H9 (cell line): ENCODE data around the gene SYNE3. TPM values are rescaled to one million over a fixed set of nuclear protein-coding genes. Genes with fewer than 3 reads are reported as not detected.
A peak's percentile ranks its signal among the peaks of the same experiment; 100 is the strongest.

Source experiments
- DNase-seq: peaks from one replicate; pipeline ENCODE4 v3.0.0-alpha.2; 2017
- H2AFZ ChIP-seq: one replicate; pipeline ENCODE4 v1.6.1; 2013; ENCODE audit warnings: mild to moderate bottlenecking, low read length, control low read depth, moderate library complexity
- H2AK5ac ChIP-seq: 2 replicates; pipeline ENCODE4 v1.6.1; 2013; ENCODE audit warnings: low read length, control low read depth, mixed read lengths; ENCODE audit not compliant: insufficient read length
- H2BK120ac ChIP-seq: one replicate; pipeline ENCODE4 v1.6.1; 2013; ENCODE audit warnings: low read depth, mild to moderate bottlenecking, low read length, control low read depth, inconsistent platforms; ENCODE audit not compliant: poor library complexity, severe bottlenecking
- H2BK12ac ChIP-seq: 2 replicates; pipeline ENCODE4 v1.6.1; 2013; ENCODE audit warnings: low read length, control low read depth, mixed read lengths, low read depth; ENCODE audit not compliant: insufficient read length
- H2BK15ac ChIP-seq: 2 replicates; pipeline ENCODE4 v1.6.1; 2013; ENCODE audit warnings: low read depth, low read length, control low read depth
- H2BK20ac ChIP-seq: one replicate; pipeline ENCODE4 v1.6.1; 2013; ENCODE audit warnings: low read depth, mild to moderate bottlenecking, low read length, control low read depth, inconsistent platforms; ENCODE audit not compliant: poor library complexity, severe bottlenecking
- H2BK5ac ChIP-seq: 2 replicates; pipeline ENCODE4 v1.6.1; 2013; ENCODE audit warnings: low read length, control low read depth, mixed read lengths; ENCODE audit not compliant: insufficient read length
- H3K14ac ChIP-seq: 2 replicates; pipeline ENCODE4 v1.6.1; 2013; ENCODE audit warnings: low read length, control low read depth; ENCODE audit not compliant: insufficient read depth
- H3K18ac ChIP-seq: 2 replicates; pipeline ENCODE4 v1.6.1; 2013; ENCODE audit warnings: low read depth, mild to moderate bottlenecking, mixed read lengths, low read length, control low read depth; ENCODE audit not compliant: insufficient read length
- H3K23ac ChIP-seq: 2 replicates; pipeline ENCODE4 v1.6.1; 2013; ENCODE audit warnings: low read length, control low read depth, mixed read lengths, low read depth; ENCODE audit not compliant: insufficient read length
- H3K23me2 ChIP-seq: 2 replicates; pipeline ENCODE4 v1.6.1; 2013; ENCODE audit warnings: low read depth, mild to moderate bottlenecking, mixed read lengths, low read length, control low read depth; ENCODE audit not compliant: insufficient read length, poor library complexity, severe bottlenecking
- H3K27ac ChIP-seq: 2 replicates; pipeline ENCODE4 v1.5.1; 2013; ENCODE audit warnings: low read length, control low read depth, mixed read lengths, low read depth; ENCODE audit not compliant: insufficient read length
- H3K27me3 ChIP-seq: 2 replicates; pipeline ENCODE4 v1.6.1; 2013; ENCODE audit warnings: low read length, control low read depth, inconsistent platforms; ENCODE audit not compliant: insufficient read depth
- H3K4ac ChIP-seq: 2 replicates; pipeline ENCODE4 v1.6.1; 2013; ENCODE audit warnings: low read depth, mild to moderate bottlenecking, control low read depth, inconsistent platforms, low read length, moderate library complexity
- H3K4me1 ChIP-seq: 2 replicates; pipeline ENCODE4 v1.6.1; 2013; ENCODE audit warnings: low read length, control low read depth, inconsistent platforms; ENCODE audit not compliant: insufficient read depth
- H3K4me2 ChIP-seq: 2 replicates; pipeline ENCODE4 v1.6.1; 2013; ENCODE audit warnings: low read length, control low read depth, mixed read lengths; ENCODE audit not compliant: insufficient read length, insufficient read depth
- H3K56ac ChIP-seq: 2 replicates; pipeline ENCODE4 v1.6.1; 2013; ENCODE audit warnings: low read depth, mild to moderate bottlenecking, mixed read lengths, low read length, control low read depth; ENCODE audit not compliant: insufficient read length
- H3K79me1 ChIP-seq: 2 replicates; pipeline ENCODE4 v1.6.1; 2013; ENCODE audit warnings: low read depth, mild to moderate bottlenecking, moderate library complexity, low read length, control low read depth, inconsistent platforms; ENCODE audit not compliant: insufficient read depth, poor library complexity, severe bottlenecking
- H3K79me2 ChIP-seq: 2 replicates; pipeline ENCODE4 v1.6.1; 2013; ENCODE audit warnings: low read length, control low read depth, inconsistent platforms; ENCODE audit not compliant: insufficient read depth
- H3K9ac ChIP-seq: 2 replicates; pipeline ENCODE4 v1.6.1; 2013; ENCODE audit warnings: low read length, control low read depth, mixed read lengths; ENCODE audit not compliant: insufficient read length; ENCODE audit errors: extremely low read depth
- H3K9me3 ChIP-seq: one replicate; pipeline ENCODE4 v1.6.1; 2013; ENCODE audit warnings: low read depth, low read length, inconsistent platforms; ENCODE audit not compliant: control insufficient read depth
- H3T11ph ChIP-seq: one replicate; pipeline ENCODE4 v1.6.1; 2013; ENCODE audit warnings: mild to moderate bottlenecking, low read length, control low read depth, inconsistent platforms
- H4K20me1 ChIP-seq: one replicate; pipeline ENCODE4 v1.6.1; 2013; ENCODE audit not compliant: control insufficient read depth, insufficient read length, insufficient read depth
- H4K5ac ChIP-seq: 2 replicates; pipeline ENCODE4 v1.6.1; 2013; ENCODE audit warnings: low read depth, mild to moderate bottlenecking, mixed read lengths, low read length, control low read depth; ENCODE audit not compliant: insufficient read length
- H4K8ac ChIP-seq: replicated peaks from 2 replicates; pipeline ENCODE4 v1.6.1; 2013; ENCODE audit warnings: low read length, control low read depth, mixed read lengths, low read depth; ENCODE audit not compliant: insufficient read length
- H4K91ac ChIP-seq: 2 replicates; pipeline ENCODE4 v1.6.1; 2013; ENCODE audit warnings: low read depth, mild to moderate bottlenecking, moderate library complexity, mixed read lengths, low read length, control low read depth; ENCODE audit not compliant: insufficient read length
- H3K27ac Mint-ChIP-seq, 3 experiments: 2 replicates in 2 of 3; 3 replicates in 1 of 3; pipeline ENCODE4 v1.8.0; 2020 to 2021; ENCODE audit warnings: mixed read lengths in 3 of 3, mild to moderate bottlenecking in 1 of 3, moderate library complexity in 1 of 3
- H3K27me3 Mint-ChIP-seq: 2 replicates; pipeline ENCODE4 v1.8.0; 2021; ENCODE audit warnings: low read depth, mild to moderate bottlenecking, moderate library complexity, mixed read lengths
- H3K36me3 Mint-ChIP-seq, 3 experiments: 2 replicates in 2 of 3; 3 replicates in 1 of 3; pipeline ENCODE4 v1.8.0; 2020 to 2021; ENCODE audit warnings: low read depth in 3 of 3, mixed read lengths in 3 of 3; ENCODE audit not compliant: insufficient read depth in 1 of 3
- H3K4me1 Mint-ChIP-seq, 2 experiments: 2 replicates each; pipeline ENCODE4 v1.8.0; 2020; ENCODE audit warnings: mixed read lengths in 2 of 2
- H3K4me3 Mint-ChIP-seq, 2 experiments: 2 replicates in 1 of 2; 3 replicates in 1 of 2; pipeline ENCODE4 v1.8.0; 2020 to 2021; ENCODE audit warnings: mild to moderate bottlenecking in 2 of 2, mixed read lengths in 2 of 2, moderate library complexity in 1 of 2
- H3K9me3 Mint-ChIP-seq, 2 experiments: 2 replicates in 1 of 2; 3 replicates in 1 of 2; pipeline ENCODE4 v1.8.0; 2020; ENCODE audit warnings: mild to moderate bottlenecking in 2 of 2, mixed read lengths in 2 of 2, moderate library complexity in 1 of 2
- CTCF ChIP-seq: fragments of 200-600 bp; sonication (generic); conservative IDR thresholded peaks from 3 replicates; pipeline ENCODE4 v1.8.0; 2021; ENCODE audit warnings: antibody characterized with exemption, mild to moderate bottlenecking
- WGBS: extraction: QIAGEN DNeasy Blood & Tissue Kit; methylation state at CpG from one replicate; pipeline ENCODE4 v1.1.7; 2013; ENCODE audit warnings: missing lambda C conversion rate, low lambda C conversion rate, mixed read lengths; ENCODE audit not compliant: insufficient read length; ENCODE audit errors: extremely low coverage; 5-methylcytosine and 5-hydroxymethylcytosine counted together
- total RNA-seq: library from RNA; stranded (reverse); gene quantifications from 2 replicates; pipeline ENCODE4 v1.2.1, GENCODE V29; 2021

SYNE3 gene
- total RNA-seq, 1 experiment from 2014 or later: 0.11 TPM

GRCh38 chr14:95535226-95536021 lies 19.0 kb upstream of the SYNE3 start:
- Histone ChIP-seq H2BK12ac (no peak overlapping the region), H3K9ac (peak overlapping the region; percentile 79), H3K27ac (no peak overlapping the region), H2BK15ac (no peak overlapping the region), H3K23ac (no peak overlapping the region), H2BK20ac (no peak overlapping the region), H2AFZ (no peak overlapping the region), H4K20me1 (peaks cover 2% of the 10 kb centered on the region), H3K79me1 (peaks cover 4% of the 10 kb centered on the region), H2BK5ac (no peak overlapping the region), H3T11ph (no peak overlapping the region), H4K91ac (no peak overlapping the region), H3K56ac (no peak overlapping the region), H3K4me2 (peak overlapping the region; percentile 93), H3K9me3 (no peaks in the 10 kb centered on the region), H3K4me1 (0 out of 2 replicates have a peak, but pooled peaks cover 2% of the 10 kb centered on the region), H3K14ac (peak overlapping the region; percentile 74), H3K27me3 (no peaks in the 10 kb centered on the region), H4K8ac (no peak overlapping the region), H2BK120ac (no peak overlapping the region), H3K4ac (no peak overlapping the region), H3K23me2 (peaks cover 9% of the 10 kb centered on the region), H3K79me2 (peaks cover 57% of the 10 kb centered on the region), H2AK5ac (no peak overlapping the region), H4K5ac (no peak overlapping the region), H3K18ac (peak overlapping the region; percentile 52)
- no peaks in the 10 kb centered on the region; a peak in 1 of 5 replicates for H3K9me3 Mint-ChIP-seq
- H3K27ac Mint-ChIP-seq: peak overlapping the region in 2 of 3 experiments; percentile 79 to 96; a peak in 5 of 7 replicates
- no peak for TF ChIP-seq CTCF
- no peak for DNase-seq
- peak overlapping the region; percentile 95 to 99 for H3K4me3 Mint-ChIP-seq
- H3K36me3 Mint-ChIP-seq: peaks cover 12 to 21% (median 19%) of the 10 kb centered on the region in 3 experiments; a peak in 6 of 7 replicates
- H3K4me1 Mint-ChIP-seq: peaks cover 38 to 48% of the 10 kb centered on the region in 2 experiments
- WGBS: no CpG with 5 or more reads among the region's 52 CpGs
- peaks cover 6% of the 10 kb centered on the region for H3K27me3 Mint-ChIP-seq
